H4 (cell line): ENCODE measurements around the gene MUC6. TPM values are rescaled to one million over a fixed set of nuclear protein-coding genes. Genes with fewer than 3 reads are reported as not detected.

Experiments
- DNase-seq: peaks from one replicate; pipeline ENCODE4 v3.0.0-alpha.2; 2015; ENCODE audit warnings: low spot score
- total RNA-seq: library from RNA; depleted of rRNA; stranded (reverse); fragments of >200 nt; shearing (Covaris generic); gene quantifications from 2 replicates; pipeline ENCODE4 v1.2.3, GENCODE V29; 2014

Gene MUC6
- total RNA-seq, 1 experiment from 2014 or later, result not detected

DNA sequence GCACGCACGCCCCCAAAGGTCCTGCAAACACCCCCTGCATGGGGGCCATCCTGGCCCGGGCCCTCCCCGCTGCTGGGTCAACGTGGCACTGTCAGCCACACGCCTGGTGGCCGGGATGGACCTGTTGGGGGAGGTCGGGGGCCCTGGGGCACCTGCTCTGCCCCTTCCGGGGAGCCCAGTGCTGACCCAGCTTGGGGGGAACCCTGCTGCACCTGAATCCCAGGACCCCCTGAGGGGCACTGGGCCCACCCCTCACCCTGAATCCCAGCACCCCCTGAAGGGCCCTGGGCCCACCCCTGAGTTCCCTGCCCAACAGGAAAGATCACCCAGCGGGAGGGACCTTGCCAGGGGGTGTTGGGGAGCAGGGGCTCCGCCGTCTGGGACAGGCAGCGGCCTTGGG lies 413 bp upstream of the MUC6 start:
- no peak for DNase-seq

DNA sequence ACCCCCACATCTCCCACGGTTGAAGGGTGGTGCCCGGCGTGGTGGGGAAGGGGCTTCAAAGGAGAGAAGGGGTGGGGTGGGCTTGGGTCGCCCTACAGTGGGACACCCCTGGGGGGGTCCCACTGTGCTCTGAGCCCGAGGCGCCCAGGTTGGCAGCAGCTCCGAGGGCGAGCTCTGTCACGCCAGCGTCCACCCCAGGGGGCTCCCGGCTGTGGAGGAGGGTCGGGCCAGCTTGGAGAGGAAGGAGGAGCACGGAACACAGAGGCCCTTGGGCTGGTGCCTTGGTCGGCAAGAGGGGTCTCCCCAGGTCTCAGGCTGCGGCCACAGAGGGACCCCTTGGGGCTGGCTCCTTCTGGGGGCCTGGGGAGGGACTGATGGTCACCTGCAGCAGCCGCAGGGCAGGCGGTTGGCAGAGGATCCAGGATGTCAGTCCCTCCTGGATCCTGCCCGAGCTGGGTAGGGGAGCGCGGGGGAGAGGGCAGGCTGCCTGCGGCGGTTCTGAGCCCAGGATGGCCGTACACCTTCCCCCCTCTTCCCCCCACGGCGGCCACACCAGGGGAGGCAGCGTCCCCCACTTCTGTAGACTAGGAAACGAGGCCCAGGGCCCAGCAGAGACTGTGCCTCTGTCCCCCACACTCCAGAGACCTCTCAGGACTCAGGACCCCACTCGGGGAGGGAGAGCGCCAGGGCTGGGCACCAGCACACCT lies 788 bp downstream of the MUC6 start:
- DNase-seq, result no peak

DNA sequence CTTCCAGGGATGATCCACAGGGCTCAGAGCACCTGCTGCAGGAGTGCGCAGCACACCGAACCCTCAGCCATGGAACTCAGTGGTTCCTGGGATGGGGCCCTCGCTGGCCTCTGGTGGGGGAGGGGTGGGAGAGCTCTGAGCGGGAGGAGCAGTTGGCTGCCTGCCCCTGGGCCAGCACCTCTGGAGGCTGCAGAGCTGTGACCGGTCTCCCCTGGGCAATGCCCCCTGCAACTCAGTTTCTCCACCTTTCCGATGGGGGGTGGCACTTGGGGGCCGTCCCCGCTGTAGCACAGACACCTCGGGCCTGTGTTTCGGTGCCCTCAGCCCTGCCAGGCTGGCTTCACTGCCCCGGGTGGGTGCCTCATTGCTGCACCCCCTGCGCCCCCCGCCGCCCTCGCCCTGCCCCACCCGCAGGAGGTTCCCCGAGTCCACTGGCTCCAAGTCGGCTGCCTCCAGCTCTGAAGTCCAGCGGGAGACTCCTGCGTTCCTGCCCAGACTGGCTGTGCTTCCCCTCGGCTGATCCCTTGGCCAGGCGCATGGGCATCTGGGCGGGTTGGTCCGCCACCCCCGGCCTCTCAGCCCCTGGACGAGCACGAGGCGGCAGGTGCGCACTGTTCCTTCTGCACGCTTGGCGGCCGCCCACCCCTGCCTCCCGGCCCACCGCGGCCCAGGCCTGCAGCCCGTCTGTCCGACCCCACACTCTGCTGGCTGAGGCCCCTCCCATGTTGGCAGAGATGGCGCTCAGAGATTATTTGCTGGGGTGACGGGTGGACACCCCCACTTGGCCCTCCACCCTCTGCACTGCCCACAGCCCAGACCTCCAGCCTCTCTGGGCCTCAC lies 1.8 kb downstream of the MUC6 start:
- DNase-seq, result no peak

DNA sequence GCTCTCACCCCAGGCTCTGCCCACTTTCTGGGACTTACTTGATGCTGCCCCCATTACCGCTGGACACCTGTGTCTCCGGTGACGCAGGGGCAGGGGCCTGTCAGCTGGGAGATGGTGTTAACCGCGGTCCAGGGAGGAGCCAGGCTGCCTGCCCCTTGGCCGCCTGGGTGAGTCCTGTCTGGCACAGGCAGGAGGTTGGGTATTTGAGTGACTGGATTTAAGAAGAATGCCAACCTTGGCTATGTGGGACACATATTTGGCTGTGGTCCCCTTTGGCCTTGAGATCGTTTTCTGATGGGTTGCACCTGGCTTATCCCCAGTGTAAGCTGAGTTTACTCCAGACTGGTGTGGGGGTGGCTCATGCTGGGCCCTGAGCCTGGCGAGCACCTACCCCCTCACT lies 2.5 kb downstream of the MUC6 start:
- DNase-seq, result no peak

DNA sequence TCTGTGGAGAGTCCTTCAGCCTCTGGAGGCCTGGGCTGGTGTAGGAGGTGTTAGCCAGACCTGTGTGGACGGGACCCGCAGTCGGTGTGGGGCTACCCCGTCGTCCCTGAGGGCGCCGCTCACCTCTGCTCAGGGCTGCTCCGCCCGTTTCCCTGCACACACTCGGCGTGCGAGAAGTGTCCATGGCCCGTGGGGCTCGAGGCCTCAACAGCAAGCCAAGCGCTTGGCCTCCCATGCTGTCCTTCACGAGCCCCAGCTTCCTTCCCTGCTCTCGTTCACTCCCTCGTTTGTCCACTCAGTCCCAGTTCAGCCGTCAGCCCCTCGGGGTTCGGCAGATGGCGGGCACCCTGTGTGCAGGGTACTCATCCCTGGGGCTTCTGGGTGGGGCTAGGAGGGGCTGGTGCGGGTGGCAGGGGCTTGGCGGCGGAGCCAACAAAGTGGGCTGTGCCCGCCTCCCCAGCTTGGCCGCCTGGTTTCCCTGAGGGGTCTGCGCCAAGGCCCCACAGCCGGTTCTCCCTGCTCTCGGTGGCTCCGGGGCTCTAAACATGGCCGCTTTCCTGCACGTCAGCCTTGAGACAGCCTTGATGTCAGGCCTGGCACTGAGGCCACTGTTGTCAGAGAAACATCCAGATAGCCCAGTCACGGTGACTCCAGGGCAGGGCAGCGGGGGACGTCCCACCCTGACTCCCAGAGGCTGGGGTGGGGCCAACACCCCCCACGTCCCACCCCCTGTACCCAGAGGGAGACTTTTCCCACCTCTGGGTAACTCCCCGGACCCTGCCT lies 3.3 kb downstream of the MUC6 start:
- DNase-seq, result no peak

DNA sequence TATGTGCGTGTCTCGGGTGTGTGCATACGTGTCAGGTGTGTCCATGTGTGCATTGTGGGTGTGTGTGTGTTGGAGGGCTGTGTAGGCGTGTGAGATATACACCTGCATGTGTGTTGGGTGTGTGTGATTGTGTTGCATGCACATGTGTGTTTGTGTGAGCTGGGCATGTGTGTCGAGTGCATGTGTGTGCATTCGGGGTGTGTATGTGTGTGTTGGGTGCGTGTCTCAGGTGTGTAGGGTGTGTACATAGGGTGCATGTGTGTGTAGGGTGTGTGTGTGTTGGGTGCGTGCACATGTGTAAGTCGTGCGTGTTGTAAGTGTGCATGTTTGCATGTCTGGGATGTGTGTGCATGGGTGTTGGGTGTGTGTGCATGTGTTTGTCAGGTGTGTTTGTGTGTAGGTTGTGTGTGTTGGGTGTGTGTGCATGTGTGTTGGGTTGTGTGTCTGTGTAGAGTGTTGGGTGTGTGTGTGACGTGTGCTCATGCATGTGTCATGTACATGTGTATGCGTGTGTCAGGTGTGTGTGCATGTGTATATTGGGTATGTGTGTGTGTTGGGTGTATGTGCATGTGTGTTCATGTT lies 4.1 kb downstream of the MUC6 start:
- no peak for DNase-seq

DNA sequence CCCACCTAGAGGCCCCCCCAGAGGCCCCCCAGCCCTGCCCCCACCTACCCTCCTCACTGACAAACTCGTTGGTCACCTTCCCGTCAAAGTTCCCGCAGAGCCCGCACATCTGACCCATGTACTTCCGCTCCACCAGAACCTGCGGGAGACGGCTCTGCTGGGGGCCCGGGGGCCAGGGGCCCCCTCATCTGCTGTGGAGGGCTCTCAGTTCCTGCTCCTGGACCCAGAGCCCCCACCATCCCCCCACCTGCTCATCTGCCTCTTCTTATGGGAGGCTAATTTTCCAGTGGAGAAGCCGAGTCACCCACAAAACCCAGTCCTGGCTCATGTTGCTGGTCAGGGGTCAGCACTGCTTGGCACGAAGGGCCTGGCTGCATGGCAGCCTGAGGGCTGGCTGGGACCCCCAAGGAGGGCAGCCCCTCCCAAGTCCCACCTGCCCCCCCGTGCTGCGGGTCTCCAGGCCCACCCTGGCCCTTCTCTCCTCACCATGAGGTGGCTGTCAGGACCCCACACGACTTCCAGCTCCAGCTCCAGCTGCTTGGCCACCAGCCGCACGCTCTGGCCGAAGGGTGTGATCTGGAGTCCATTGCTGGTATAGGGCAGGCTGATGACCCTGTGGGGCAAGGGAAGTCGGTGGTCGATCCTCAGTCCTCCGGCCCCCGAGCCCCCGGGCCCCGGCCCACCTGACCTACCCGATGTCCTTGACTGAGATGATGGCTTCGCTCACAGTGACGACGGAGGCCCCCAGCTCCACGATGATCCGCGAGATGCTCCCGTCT lies 5.2 kb downstream of the MUC6 start:
- no peak for DNase-seq

DNA sequence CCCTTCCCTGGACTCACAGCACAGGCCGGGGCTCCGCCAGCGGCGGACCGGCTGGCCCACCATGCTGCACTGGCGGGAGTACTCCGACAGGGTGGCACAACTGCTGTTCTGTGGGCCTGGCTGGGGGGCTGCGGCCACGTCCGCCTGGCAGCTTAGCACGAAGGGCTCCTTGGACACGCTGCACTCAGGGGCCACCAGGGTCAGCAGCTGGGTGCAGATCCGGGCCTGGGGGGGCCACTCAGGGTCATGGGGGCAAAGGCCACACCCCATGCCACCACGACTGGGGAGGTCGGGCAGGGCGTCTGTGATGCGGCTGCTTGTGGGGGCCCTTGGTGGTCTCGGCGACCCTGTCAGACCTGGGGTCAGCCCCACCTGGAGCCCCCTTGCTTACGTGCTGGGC lies 6.0 kb downstream of the MUC6 start:
- DNase-seq, result no peak

DNA sequence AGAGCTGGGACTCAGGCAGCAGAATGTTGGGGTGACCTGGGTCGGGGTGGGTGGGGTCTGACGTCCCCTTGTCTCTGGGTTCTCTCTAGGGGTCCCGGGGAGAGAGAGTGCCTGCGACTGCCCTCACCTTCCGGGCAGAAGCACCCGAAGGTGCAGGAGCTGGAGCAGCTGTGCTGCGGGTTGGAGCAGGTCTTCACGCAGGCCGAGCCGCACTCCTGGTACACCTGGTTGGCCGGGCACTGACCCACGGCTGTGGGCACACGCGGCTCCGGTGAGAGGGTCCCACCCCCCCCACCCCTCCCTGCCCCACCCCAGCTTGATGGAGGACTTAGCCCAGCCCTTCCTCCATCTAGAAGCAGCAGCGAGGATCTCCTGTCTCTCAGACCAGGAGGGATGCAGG lies 6.4 kb downstream of the MUC6 start:
- no peak for DNase-seq

DNA sequence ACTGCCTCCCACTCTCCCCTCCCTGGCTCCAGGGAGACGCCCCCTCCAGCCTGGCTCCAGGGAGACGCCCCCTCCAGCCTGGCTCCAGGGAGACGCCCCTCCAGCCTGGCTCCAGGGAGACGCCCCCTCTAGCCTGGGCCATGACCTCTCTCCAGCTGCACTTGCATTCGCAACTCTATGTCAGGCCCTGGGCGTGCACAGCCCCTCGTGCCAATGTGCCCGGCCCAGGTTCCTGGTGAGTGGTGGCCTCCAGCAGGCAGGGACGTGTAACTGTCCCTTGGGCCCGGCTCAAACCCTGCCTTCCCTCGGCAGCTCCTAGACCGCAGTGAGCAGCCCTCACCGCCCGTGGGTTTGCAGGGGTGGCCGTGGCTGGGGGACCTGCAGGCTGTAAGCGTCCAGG lies 6.9 kb downstream of the MUC6 start:
- DNase-seq, result no peak

DNA sequence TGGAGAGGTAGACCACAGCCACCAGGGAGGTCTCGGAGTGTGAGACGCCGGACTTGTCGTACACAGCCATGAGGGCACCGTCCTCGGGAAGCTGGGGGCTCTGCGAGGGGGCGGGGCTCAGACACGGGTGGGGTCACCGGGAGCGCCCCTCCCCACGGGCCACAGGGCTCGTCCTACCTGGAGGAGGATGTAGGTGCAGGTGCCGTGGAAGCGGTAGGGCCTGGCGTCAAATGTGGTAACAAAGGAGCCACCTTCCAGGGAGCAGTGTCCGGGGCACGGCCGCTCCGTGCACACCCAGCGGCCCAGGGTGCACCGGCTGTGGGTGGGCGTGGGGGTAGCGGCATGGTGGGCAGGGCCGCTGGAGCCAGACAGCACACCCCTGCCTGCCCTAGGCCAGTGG lies 7.5 kb downstream of the MUC6 start:
- DNase-seq, result no peak

DNA sequence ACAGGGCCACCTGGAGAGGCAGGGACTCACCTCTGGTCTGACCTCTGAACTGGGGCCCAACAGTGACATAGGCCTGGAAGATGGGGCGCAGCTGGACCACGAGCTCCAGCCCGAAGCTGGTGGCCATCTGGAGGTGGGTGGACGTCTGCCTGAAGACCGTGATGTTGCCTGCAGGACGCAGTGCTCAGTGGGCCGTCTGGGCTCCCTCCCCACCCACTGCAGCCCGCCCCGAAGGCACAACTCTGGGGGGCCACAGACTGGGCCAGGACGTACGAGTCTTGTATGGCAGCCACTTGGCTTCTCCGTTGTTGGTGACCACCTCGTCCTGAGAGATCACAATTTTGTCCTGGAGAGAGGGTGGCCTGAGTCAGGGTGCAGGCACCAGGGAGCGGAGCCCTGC lies 7.9 kb downstream of the MUC6 start:
- DNase-seq, result no peak

DNA sequence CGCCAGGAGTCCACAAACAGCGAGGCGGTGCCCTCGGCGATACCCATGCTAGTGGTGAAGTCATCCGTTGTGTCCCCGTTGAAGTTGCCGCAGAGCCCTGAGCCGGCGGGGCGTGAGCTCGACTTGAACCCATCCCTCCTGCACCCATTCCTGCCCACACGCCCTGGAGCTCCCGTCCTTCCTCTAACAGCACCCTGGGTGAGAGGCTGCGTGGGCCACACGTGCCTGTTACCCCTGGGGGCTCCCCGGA lies 8.3 kb downstream of the MUC6 start:
- DNase-seq, result no peak

DNA sequence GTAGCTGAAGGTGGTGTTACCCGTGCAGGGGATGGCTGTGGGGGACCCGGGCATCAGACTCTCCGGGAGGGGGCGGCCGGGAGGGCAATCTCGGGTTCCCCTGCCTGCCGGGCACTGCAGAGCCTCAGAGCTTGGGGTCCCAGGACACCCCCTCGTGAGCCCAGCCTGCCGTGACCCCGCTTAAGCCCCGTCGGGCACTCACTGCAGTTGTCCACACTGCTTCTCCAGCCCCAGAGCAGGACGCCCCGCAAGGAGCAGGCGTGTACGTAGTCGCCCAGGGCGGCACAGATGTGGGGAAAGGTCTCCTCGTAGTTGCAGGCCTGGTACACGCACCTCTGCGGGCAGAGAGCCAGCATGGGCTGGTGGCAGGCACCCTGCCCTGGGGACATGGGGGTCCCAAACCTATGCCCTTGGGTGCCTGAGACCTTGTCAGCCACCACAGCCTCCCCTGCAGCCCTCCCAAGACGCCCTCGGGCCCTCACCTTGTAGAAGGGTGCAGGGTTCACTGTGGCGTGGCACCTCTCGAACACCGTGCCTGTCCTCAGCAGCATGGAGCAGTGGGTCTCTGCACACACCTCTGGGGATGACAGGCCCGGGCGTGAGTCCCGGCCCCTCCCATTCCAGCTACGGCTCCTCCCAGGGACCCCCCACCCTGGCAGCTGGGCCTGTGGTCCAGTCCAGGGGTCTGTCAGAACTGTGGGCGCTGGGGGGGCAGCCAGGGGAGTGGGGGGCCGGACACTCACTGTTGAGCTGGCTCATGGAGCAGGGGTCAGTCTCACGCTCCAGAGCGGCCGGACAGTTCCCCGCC lies 8.8 kb downstream of the MUC6 start:
- DNase-seq, result no peak

DNA sequence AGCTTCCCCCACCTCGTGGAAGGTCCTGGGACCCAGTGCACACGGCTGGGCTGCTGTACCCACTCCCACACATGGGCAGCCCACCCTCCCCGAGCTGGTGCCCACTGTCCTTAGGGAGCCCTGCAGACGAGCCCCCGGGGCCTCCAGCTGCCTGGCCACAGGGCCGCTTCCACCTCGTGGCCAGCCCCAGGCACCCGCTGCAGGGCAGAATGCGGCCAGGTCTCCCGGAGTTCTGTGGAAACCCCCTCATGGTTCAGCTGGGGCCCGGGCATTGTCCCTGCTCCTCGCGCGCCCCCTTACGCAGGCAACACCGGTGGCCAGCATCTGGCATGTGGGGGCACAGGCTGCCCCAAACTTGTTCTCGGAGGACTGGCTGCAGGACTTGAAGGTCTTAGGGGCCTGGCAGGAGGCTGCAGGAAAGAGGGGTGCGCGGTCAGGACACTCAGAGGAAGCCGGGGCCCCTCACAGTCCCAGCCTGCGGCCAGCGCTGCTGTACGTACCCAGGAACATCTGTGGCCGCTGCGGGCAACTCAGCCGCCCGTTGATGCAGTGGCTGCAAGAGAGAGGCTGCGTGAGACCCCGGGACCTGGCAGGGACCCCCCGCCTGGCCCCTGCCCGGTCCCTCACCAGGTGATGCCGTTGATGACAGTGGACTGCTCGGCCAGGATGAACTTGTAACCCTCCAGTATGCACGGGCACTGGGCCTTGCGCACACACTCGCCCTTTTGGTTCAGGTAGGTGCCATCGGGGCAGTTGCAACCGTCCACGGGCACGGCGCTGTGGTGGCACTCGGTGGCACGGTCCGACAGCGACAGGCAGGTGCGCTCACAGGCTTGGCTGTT lies 9.7 kb downstream of the MUC6 start:
- DNase-seq, result no peak

DNA sequence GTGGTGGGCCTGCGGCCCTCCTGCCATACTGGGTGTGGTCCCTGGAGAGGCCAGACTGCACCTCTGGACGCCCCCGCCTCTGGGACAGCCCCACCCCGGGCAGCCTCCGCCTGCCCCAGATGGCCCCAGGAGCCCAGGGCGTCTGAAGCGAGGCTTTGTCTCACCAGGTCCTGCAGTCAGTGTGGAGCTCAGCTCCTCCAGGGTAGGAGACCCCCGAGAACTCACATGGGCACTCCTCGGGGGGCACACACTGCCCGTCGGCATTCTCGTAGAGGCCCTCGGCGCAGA lies 10.4 kb downstream of the MUC6 start:
- no peak for DNase-seq

DNA sequence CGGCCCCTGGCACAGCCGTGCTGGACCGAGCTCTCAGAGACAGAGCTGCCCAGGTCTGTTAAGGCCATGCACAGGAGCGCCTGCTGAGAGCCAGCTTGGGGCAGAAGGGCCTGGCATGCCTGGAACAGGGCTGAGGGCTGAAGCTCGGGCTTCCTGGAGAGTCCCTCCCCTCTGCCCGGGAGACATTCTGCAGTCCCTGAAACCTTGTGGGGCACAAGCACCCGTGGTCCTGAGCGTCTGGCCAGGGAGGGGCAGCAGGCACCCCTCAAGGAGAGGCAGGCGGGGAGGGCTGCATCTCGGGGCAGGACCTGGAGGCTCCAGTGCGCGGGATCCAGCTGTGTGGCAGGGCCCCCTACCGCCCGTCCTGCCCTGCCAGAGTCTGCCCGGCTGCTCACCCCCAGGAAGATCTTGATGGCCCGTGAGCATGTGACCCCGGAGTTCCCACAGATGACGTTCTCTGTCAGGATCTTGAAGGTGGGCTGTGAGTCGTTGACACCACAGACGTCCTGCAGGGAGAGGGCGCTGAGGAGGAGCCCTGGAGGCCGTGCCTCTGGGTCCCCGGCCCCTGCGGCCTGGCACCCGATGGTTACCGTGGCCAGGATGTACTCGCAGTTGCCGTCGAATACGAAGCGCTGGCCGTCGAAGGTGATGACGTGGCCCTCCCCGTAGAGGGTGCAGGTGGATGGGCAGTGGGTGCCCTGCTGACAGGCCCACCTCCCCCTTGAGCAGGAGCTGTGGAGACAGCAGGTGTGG lies 10.9 kb downstream of the MUC6 start:
- no peak for DNase-seq

DNA sequence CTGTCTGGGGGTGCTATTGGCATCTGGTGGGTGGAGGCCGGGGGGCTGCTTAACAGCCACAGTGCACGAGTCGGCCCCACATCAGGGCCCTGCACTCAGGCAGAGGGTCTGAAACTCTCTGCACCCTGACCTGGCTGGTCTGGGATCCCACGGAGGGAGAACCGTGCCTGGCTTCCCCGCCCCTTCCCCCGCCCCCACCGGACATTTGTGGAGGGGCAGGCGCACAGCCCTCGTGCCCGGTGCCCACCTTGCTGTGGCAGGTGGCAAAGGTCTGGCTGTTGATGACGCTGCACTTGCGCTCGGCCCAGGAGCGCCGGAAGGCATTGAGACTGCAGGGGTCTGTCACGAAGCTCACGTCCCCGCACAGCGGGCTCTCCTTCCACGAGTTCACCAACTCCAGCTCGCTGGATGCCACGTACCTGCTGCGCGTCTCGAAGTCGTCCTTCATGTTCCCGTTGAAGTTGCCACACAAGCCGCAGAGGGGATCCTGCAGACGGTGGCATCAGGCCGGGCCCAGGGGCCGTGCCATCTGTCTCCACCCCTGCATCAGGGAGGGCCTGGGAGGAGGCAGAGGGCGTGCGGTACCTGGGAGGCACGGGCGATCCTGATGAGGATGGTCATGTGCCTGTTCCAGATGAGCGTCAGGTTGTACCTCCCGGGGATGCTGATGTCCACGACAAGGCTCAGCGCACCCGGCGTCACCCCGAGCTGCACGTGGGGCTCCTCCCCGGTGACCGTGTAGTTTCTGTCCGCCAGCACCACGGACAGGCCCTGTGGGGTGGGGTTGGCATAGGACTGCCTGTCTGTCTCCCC lies 11.7 kb downstream of the MUC6 start:
- no peak for DNase-seq
